Measurements from ENCODE around the gene EXPH5.

GRCh38 chr11:108496643-108497256 lies 96.8 kb downstream of the EXPH5 start:
- TF ChIP-seq, protein P1, sequence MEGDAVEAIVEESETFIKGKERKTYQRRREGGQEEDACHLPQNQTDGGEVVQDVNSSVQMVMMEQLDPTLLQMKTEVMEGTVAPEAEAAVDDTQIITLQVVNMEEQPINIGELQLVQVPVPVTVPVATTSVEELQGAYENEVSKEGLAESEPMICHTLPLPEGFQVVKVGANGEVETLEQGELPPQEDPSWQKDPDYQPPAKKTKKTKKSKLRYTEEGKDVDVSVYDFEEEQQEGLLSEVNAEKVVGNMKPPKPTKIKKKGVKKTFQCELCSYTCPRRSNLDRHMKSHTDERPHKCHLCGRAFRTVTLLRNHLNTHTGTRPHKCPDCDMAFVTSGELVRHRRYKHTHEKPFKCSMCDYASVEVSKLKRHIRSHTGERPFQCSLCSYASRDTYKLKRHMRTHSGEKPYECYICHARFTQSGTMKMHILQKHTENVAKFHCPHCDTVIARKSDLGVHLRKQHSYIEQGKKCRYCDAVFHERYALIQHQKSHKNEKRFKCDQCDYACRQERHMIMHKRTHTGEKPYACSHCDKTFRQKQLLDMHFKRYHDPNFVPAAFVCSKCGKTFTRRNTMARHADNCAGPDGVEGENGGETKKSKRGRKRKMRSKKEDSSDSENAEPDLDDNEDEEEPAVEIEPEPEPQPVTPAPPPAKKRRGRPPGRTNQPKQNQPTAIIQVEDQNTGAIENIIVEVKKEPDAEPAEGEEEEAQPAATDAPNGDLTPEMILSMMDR (IDR thresholded peaks at IDR 0.05): no peak
- TF ChIP-seq EZH2 (IDR thresholded peaks at IDR 0.05; ENCODE audit: borderline replicate concordance, insufficient read depth, low read depth, low read length, poor library complexity, severe bottlenecking): no peak
